HPDE6-E6E7 (cell line): ENCODE results near the gene MEGF11.

ENCODE experiments used
- DNase-seq: peaks from one replicate; pipeline ENCODE4 v3.0.0; 2011; ENCODE audit warnings: missing footprints; ENCODE audit errors: extremely low spot score

MEGF11 gene

GRCh38 chr15:65970937-65971740, 282.4 kb downstream of the MEGF11 start:
- DNase-seq: no peak

- DNase-seq: no peak
These were observed 283.4 kb downstream of the MEGF11 start for GRCh38 chr15:65969865-65970816.

GRCh38 chr15:65968511-65968910, 285.0 kb downstream of the MEGF11 start:
- no peak for DNase-seq

- DNase-seq: no peak
These were observed 288.6 kb downstream of the MEGF11 start for GRCh38 chr15:65964792-65965433.

- no peak for DNase-seq
These were observed 289.6 kb downstream of the MEGF11 start for GRCh38 chr15:65963911-65964482.

GRCh38 chr15:65963358-65963757, 290.2 kb downstream of the MEGF11 start:
- DNase-seq: no peak

GRCh38 chr15:65962187-65962586, 291.4 kb downstream of the MEGF11 start:
- DNase-seq: no peak

GRCh38 chr15:65960586-65960985, 293.0 kb downstream of the MEGF11 start:
- DNase-seq: no peak

GRCh38 chr15:65958835-65959234, 294.7 kb downstream of the MEGF11 start:
- no peak for DNase-seq

GRCh38 chr15:65957451-65957850, 296.1 kb downstream of the MEGF11 start:
- DNase-seq: no peak

- no peak for DNase-seq
These were observed 296.7 kb downstream of the MEGF11 start for GRCh38 chr15:65956899-65957298.

GRCh38 chr15:65956307-65956706, 297.2 kb downstream of the MEGF11 start:
- no peak for DNase-seq

- DNase-seq: peak; percentile 36
These were observed 299.2 kb downstream of the MEGF11 start for GRCh38 chr15:65954289-65954741.

- no peak for DNase-seq
These were observed 299.9 kb downstream of the MEGF11 start for GRCh38 chr15:65953622-65954021.

GRCh38 chr15:65952391-65953053, 301.0 kb downstream of the MEGF11 start:
- DNase-seq: peak; percentile 35

- no peak for DNase-seq
These were observed 302.5 kb downstream of the MEGF11 start for GRCh38 chr15:65951007-65951406.

- no peak for DNase-seq
These were observed 304.1 kb downstream of the MEGF11 start for GRCh38 chr15:65949491-65949890.

GRCh38 chr15:65949011-65949410, 304.5 kb downstream of the MEGF11 start:
- DNase-seq: no peak

GRCh38 chr15:65948383-65948782, 305.2 kb downstream of the MEGF11 start:
- DNase-seq: no peak

- no peak for DNase-seq
These were observed 306.5 kb downstream of the MEGF11 start for GRCh38 chr15:65947041-65947440.

GRCh38 chr15:65945616-65946015, 307.9 kb downstream of the MEGF11 start:
- no peak for DNase-seq
